Psoas muscle (tissue), 8 donors: ENCODE results near the gene TMEM31. TPM values are rescaled to one million over a fixed set of nuclear protein-coding genes. Genes with fewer than 3 reads are reported as not detected.

Experiments used
- ATAC-seq, 4 donors: fragments of 200-7000 bp; cut with Tn5 transposase; one replicate each; pipeline ENCODE4 v1.9.1; 2020; ENCODE audit warnings: moderate library complexity in 3 of 4, mild to moderate bottlenecking in 2 of 4
- DNase-seq, 2 donors: peaks; one replicate each; pipeline ENCODE4 v3.0.0-alpha.2; 2020
- H3K27ac ChIP-seq: fragments of 200-600 bp; one replicate; pipeline ENCODE4 v1.8.0; 2022
- H3K27me3 ChIP-seq, 3 donors: fragments of 200-600 bp in 1 of 3; one replicate each; pipeline versions ENCODE4 v1.6.1 to v1.8.0; 2013 to 2022; ENCODE audit warnings: low read length in 2 of 3, mild to moderate bottlenecking in 2 of 3, moderate library complexity in 1 of 3; ENCODE audit not compliant: insufficient read depth in 3 of 3
- H3K36me3 ChIP-seq, 2 donors: fragments of 200-600 bp in 1 of 2; one replicate each; pipeline versions ENCODE4 v1.6.1 to v1.8.0; 2013 to 2022; ENCODE audit warnings: low read depth in 1 of 2, mild to moderate bottlenecking in 1 of 2, moderate library complexity in 1 of 2; ENCODE audit not compliant: insufficient read depth in 1 of 2
- H3K4me1 ChIP-seq: fragments of 200-600 bp; one replicate; pipeline ENCODE4 v1.8.0; 2022
- H3K4me3 ChIP-seq: fragments of 200-600 bp; one replicate; pipeline ENCODE4 v1.8.0; 2022; ENCODE audit warnings: mild to moderate bottlenecking
- H3K9me3 ChIP-seq: fragments of 200-600 bp; one replicate; pipeline ENCODE4 v1.8.0; 2022
- CTCF ChIP-seq: fragments of 200-600 bp; IDR thresholded peaks from one replicate; pipeline ENCODE4 v1.8.0; 2022; ENCODE audit warnings: antibody characterized with exemption
- WGBS, 3 donors: extraction: QIAGEN DNeasy Blood & Tissue Kit; methylation state at CpG; one replicate each; pipeline versions ENCODE4 v1.1.6 to v1.1.7; 2013; 5-methylcytosine and 5-hydroxymethylcytosine counted together
- intact Hi-C, 2 donors: fragments of 100-400 bp; cut with DNase I; formaldehyde crosslinking; loops; one replicate each; pipeline versions ENCODE4 v1.11.0 to v1.14.2; 2022
- polyA plus RNA-seq, 3 donors: library from polyadenylated mRNA; stranded (reverse); fragments of 200-250 nt; gene quantifications; one replicate each; pipeline ENCODE4 v1.2.3, GENCODE V29; 2013
- total RNA-seq, 4 donors: library from RNA; stranded (reverse); fragmentation: NEBNext Ultra II Directional in 2 of 4; extraction: Animal tissue kit (Norgen Biotek cat#: 25700) in 2 of 4; gene quantifications; one replicate each; pipeline versions ENCODE4 v1.2.1 to v1.2.4, GENCODE V29; 2021 to 2023
- donor health status: healthy with polysubstance abuse.
- donor health status: DM: no; HTN: no; CAD: no; lungs with moderate emphysema.
- donor health status: Bipolar disorder and iron deficiency.
- donor health status: healthy.
- donor health status: DM: yes; HTN: yes; CAD: no.
- donor health status: DM: no; HTN: no; CAD: no.
- donor health status: DM: no; HTN: no; CAD: no.
- donor health status: DM: yes; HTN: yes; CAD: no.

The TMEM31 gene
- total and polyA plus RNA-seq, 7 donors = 0.09 TPM; not detected in 6

- ATAC-seq (no peak), DNase-seq (no peak)
- peaks cover 0 to 38% (median 0%) of the 10 kb centered on the region in 3 donors for H3K27me3 ChIP-seq
- intact Hi-C loops = no loop called here
- H3K27ac ChIP-seq = no peak overlapping the region
- no peak for TF ChIP-seq CTCF
- no peak overlapping the region for H3K4me3 ChIP-seq
- H3K4me1 ChIP-seq = no peaks in the 10 kb centered on the region
- H3K9me3 ChIP-seq = no peaks in the 10 kb centered on the region
- H3K36me3 ChIP-seq = no peaks in the 10 kb centered on the region
These were observed 27.0 kb downstream of the TMEM31 start for GRCh38 chrX:103737696-103738095.

- Histone ChIP-seq H3K4me3 (no peak overlapping the region), H3K9me3 (no peaks in the 10 kb centered on the region), H3K4me1 (no peaks in the 10 kb centered on the region), H3K27ac (no peak overlapping the region), H3K36me3 (no peaks in the 10 kb centered on the region), H3K27me3 (peaks cover 0 to 29% (median 0%) of the 10 kb centered on the region in 3 donors)
- no peak for DNase-seq
- WGBS, 3 donors = 94 to 100% (median 100%) methylated on average over 1 of the region's 1 CpG
- intact Hi-C loops = no loop called here
- no peak for TF ChIP-seq CTCF
- no peak for ATAC-seq
These were observed 28.7 kb downstream of the TMEM31 start for GRCh38 chrX:103739421-103739820.

- no peak overlapping the region for H3K4me3 ChIP-seq
- no peaks in the 10 kb centered on the region for H3K4me1 ChIP-seq
- intact Hi-C loops = no loop called here
- ATAC-seq = no peak
- 47 to 89% (median 74%) methylated on average over 1 of the region's 1 CpG for WGBS, 3 donors
- no peak overlapping the region for H3K27ac ChIP-seq
- no peaks in the 10 kb centered on the region for H3K9me3 ChIP-seq
- no peaks in the 10 kb centered on the region for H3K36me3 ChIP-seq
- no peak for DNase-seq
- H3K27me3 ChIP-seq = peaks cover 0 to 21% (median 0%) of the 10 kb centered on the region in 3 donors
- TF ChIP-seq CTCF = no peak
These were observed 31.2 kb downstream of the TMEM31 start for GRCh38 chrX:103741879-103742278.

GRCh38 chrX:103742339-103742738 lies 31.6 kb downstream of the TMEM31 start:
- no peak for DNase-seq
- H3K4me3 ChIP-seq = no peak overlapping the region
- WGBS, 3 donors = 54 to 79% (median 78%) methylated on average over 6 of the region's 6 CpGs
- H3K9me3 ChIP-seq = no peaks in the 10 kb centered on the region
- ATAC-seq = no peak
- no peaks in the 10 kb centered on the region for H3K4me1 ChIP-seq
- peaks cover 0 to 16% (median 0%) of the 10 kb centered on the region in 3 donors for H3K27me3 ChIP-seq
- no peak for TF ChIP-seq CTCF
- no peak overlapping the region for H3K27ac ChIP-seq
- H3K36me3 ChIP-seq = no peaks in the 10 kb centered on the region
- intact Hi-C loops = no loop called here

- no peak for TF ChIP-seq CTCF
- intact Hi-C loops = no loop called here
- H3K27me3 ChIP-seq = peaks cover 0 to 7% (median 0%) of the 10 kb centered on the region in 3 donors
- H3K36me3 ChIP-seq = no peaks in the 10 kb centered on the region
- WGBS, 3 donors = 58 to 93% (median 77%) methylated on average over 2 of the region's 2 CpGs
- no peaks in the 10 kb centered on the region for H3K9me3 ChIP-seq
- H3K4me3 ChIP-seq = no peak overlapping the region
- no peaks in the 10 kb centered on the region for H3K4me1 ChIP-seq
- DNase-seq (no peak), ATAC-seq (no peak)
- H3K27ac ChIP-seq = no peak overlapping the region
These were observed 36.5 kb downstream of the TMEM31 start for GRCh38 chrX:103747163-103747562.
